Measurements from ENCODE around the gene SUN3.

- TF ChIP-seq, protein P1, sequence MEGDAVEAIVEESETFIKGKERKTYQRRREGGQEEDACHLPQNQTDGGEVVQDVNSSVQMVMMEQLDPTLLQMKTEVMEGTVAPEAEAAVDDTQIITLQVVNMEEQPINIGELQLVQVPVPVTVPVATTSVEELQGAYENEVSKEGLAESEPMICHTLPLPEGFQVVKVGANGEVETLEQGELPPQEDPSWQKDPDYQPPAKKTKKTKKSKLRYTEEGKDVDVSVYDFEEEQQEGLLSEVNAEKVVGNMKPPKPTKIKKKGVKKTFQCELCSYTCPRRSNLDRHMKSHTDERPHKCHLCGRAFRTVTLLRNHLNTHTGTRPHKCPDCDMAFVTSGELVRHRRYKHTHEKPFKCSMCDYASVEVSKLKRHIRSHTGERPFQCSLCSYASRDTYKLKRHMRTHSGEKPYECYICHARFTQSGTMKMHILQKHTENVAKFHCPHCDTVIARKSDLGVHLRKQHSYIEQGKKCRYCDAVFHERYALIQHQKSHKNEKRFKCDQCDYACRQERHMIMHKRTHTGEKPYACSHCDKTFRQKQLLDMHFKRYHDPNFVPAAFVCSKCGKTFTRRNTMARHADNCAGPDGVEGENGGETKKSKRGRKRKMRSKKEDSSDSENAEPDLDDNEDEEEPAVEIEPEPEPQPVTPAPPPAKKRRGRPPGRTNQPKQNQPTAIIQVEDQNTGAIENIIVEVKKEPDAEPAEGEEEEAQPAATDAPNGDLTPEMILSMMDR (IDR thresholded peaks at IDR 0.05): no peak
- TF ChIP-seq POLR2A (IDR thresholded peaks at IDR 0.05) (no peak), EP300 (IDR thresholded peaks at IDR 0.05; ENCODE audit: low read depth) (no peak), POLR2AphosphoS5 (IDR thresholded peaks at IDR 0.05) (no peak)
Measured at GRCh38 chr7:47954231-47954911, 74.5 kb downstream of the SUN3 start.

All from transverse colon (tissue), 4 donors.